SJCRH30 (cell line): ENCODE results near the gene PTGIR. TPM values are rescaled to one million over a fixed set of nuclear protein-coding genes. Genes with fewer than 3 reads are reported as not detected.

ENCODE experiments used
- DNase-seq, 2 experiments: peaks; one replicate each; pipeline ENCODE4 v3.0.0-alpha.2; 2015 to 2020
- H3K27ac ChIP-seq: fragments of 250-450 bp; sonication (Bioruptor Pico); 2 replicates; pipeline ENCODE4 v1.5.1; 2020; ENCODE audit warnings: mild to moderate bottlenecking, moderate library complexity
- H3K27me3 ChIP-seq: fragments of 250-450 bp; sonication (Bioruptor Pico); 2 replicates; pipeline ENCODE4 v1.5.1; 2020; ENCODE audit warnings: mild to moderate bottlenecking, moderate library complexity
- H3K36me3 ChIP-seq: fragments of 250-450 bp; sonication (Bioruptor Pico); 2 replicates; pipeline ENCODE4 v1.5.1; 2020; ENCODE audit warnings: mild to moderate bottlenecking, moderate library complexity
- H3K4me1 ChIP-seq: fragments of 250-450 bp; sonication (Bioruptor Pico); 2 replicates; pipeline ENCODE4 v1.5.1; 2020; ENCODE audit warnings: mild to moderate bottlenecking, moderate library complexity
- H3K4me3 ChIP-seq: fragments of 250-450 bp; sonication (Bioruptor Pico); 2 replicates; pipeline ENCODE4 v1.5.1; 2020; ENCODE audit warnings: mild to moderate bottlenecking, moderate library complexity
- H3K9me3 ChIP-seq: fragments of 250-450 bp; sonication (Bioruptor Pico); replicated peaks from 2 replicates; pipeline ENCODE4 v1.5.1; 2020; ENCODE audit warnings: mild to moderate bottlenecking, moderate library complexity
- total RNA-seq: library from RNA; depleted of rRNA; stranded (reverse); fragments of >200 nt; shearing (Covaris generic); gene quantifications from 2 replicates; pipeline ENCODE4 v1.2.3, GENCODE V29; 2014

Gene PTGIR
- total RNA-seq, 1 experiment from 2014 or later = not detected

DNA sequence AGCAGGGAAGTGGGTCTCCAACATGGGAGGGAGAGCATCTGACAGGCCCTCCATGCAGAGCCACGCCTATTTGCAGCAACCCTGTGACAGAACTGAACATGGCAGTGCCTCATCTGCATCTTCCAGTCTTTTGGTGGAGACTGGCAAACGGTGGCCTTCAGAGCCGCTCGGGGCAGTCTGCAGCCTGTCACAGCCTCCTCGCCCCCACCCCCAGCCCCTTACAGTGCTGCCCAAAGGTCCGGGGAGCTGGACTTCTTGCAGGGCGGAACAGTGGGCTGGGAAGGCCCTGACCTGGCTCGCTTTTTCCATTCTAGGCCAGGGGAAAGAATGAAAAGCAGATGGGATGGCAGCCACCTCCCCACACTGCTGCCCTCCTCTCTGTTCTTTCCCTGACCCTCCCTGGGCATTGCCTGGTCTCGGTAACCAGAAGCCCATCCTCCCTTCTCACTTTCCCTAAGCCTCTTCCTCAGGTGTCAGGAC lies 21.1 kb downstream of the PTGIR start:
- H3K4me3 ChIP-seq = no peak overlapping the region
- no peak for DNase-seq
- no peak overlapping the region for H3K27ac ChIP-seq
- peaks cover 27% of the 10 kb centered on the region for H3K36me3 ChIP-seq
- H3K27me3 ChIP-seq = no peaks in the 10 kb centered on the region
- no peaks in the 10 kb centered on the region for H3K4me1 ChIP-seq
- H3K9me3 ChIP-seq = 0 out of 2 replicates have a peak, but pooled peaks cover 3% of the 10 kb centered on the region

- H3K36me3 ChIP-seq = peaks cover 22% of the 10 kb centered on the region
- no peak for DNase-seq
These were observed 21.7 kb downstream of the PTGIR start for GRCh38 chr19:46603195-46603637.

DNA sequence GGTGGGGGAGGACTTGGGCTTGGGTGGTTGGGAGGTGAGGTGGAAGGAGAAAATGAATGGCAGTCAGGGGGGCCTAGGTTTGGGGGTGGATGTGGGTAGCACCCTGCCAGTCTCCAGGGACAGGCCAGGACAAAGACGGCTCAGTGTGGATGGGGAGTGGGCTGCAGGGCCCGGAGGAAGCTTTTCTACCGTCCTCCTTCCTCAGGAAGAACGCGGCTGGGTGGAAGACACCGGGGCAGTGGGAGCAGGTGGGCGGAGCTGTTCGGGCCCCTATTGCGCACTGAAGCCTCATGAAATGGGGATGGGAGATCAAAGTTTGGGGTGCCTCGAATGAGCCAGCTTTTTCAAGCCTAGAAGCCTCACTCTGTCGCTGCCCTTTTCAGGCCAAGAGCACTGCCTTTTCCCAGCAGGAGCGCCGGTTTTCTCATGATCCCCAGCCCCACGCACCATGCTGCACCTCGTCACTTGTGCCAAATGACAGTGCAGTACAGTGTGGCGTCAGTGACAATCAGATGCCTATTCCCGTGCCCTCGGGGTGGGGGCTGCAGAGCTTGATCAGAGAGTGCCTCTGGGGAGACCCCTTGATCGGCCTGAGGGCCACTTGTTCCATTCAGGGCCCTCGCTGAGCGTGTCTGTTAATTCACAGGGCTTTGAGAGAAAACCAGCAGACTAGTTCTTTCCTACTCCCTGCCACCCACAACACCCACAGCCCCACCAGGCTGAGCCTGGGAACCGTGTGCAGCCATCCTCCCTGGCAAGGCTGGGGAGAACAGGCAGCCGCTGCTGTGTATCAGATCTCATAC lies 22.3 kb downstream of the PTGIR start:
- Histone ChIP-seq H3K27ac (no peak overlapping the region), H3K4me3 (peak overlapping the region; percentile 98), H3K36me3 (peaks cover 15% of the 10 kb centered on the region), H3K9me3 (0 out of 2 replicates have a peak, but pooled peaks cover 7% of the 10 kb centered on the region), H3K4me1 (no peaks in the 10 kb centered on the region), H3K27me3 (no peaks in the 10 kb centered on the region)
- no peak for DNase-seq

More at GRCh38 chr19:46603195-46603637, 21.7 kb downstream of the PTGIR start:
- no peaks in the 10 kb centered on the region for H3K27me3 ChIP-seq
- H3K9me3 ChIP-seq = 0 out of 2 replicates have a peak, but pooled peaks cover 7% of the 10 kb centered on the region
- H3K27ac ChIP-seq = no peak overlapping the region
- no peaks in the 10 kb centered on the region for H3K4me1 ChIP-seq
- 0 out of 2 replicates have a peak overlapping the region, but pooled peaks have one; percentile 98 for H3K4me3 ChIP-seq

DNA sequence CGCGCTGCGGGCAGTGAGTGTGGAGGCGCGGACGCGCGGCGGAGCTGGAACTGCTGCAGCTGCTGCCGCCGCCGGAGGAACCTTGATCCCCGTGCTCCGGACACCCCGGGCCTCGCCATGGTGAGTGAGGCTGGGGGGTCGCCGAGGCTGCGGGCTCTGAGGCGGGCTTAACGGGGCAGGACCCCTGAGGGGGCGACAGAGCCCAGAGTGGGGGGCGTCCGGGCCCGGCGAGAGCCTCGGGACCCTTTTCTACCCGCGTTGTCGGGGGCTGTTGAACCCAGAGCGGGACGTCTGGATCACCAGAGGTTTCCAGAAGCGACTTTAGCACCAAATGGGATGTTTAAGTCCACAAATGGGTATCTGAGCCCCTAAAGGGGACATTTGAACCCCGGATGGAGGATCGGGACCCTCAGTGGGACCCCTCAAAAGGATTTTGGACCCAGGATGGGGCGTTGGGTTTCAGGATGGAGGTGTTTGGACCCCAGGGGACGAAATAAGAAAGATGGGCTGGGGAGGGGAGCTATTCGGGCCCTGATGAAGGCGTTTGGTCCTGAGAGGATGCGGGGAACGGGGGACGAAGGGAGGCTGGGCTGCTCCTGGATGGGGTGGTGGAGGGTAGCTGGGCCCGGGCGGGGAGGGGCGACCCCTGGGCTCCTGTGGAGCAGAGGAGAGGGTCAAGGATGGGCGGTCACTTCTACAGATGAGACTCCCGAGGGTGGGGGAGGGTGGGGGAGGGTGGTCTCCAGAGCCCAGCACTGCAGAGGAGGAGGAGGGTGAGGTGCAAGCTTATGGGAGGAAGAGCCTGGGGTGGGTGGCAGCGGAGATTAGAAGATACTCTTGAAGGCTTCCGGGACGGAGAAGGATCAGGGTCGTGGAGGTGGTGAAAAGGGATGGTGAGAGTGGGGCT lies 23.3 kb downstream of the PTGIR start, which contains the start of gene CALM3:
TSS of gene CALM3 (plus strand) at position 13 of the 907 bp plus-strand sequence. CDS start at position 118, 105 bp downstream.
- Histone ChIP-seq H3K27me3 (no peaks in the 10 kb centered on the region), H3K36me3 (peaks cover 9% of the 10 kb centered on the region), H3K27ac (peak within 1 kb of the TSS; percentile 99), H3K9me3 (0 out of 2 replicates have a peak, but pooled peaks cover 7% of the 10 kb centered on the region), H3K4me1 (no peaks in the 10 kb centered on the region), H3K4me3 (peak within 1 kb of the TSS; percentile 98)
- DNase-seq = peak in 1 of 2 experiments; percentile 37

DNA sequence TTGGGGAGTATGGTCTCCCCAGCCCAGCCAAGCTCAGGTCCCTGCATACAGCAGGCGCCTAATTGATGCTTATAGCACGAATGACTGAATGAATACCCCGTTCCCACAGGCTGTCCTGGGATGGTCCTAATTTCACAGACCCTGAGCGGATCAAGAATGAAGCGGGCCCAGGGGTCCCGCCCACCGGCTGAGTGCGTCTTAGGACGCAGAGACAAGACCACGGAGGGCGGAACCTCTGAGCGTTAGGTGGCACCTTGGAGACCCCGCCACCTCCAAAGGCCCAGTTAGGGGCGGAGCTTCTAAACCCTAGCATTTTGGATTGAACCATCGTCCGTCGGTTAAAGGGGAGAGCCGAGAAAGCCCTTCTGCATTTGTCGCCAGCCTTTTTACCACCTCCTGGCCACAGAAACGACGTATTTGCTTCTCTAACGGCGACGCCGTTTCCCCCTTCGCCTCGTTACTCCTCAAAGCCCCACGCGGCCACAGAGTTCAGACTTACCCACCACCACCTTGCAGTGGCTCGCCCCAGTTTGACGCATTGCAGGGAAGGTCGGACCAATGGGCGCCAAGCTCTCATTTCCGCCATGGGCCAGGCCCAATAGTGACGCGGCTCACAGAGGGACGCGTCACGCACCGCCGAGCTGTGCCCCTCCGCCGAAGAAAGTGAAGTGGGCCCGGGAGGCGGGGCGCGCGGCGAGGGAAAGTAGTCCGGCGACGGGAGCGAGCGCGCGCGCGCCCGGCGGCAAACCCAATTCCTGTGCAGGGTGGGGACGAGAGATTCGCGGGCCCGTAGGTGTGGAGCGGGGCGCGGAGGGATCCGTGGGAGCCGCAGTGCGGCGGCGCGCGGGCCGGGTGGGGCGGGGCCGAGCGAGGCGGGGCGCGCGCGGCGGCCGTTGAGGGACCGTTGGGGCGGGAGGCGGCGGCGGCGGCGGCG lies 24.2 kb downstream of the PTGIR start:
- Histone ChIP-seq H3K4me3 (peak overlapping the region; percentile 98), H3K27ac (peak overlapping the region; percentile 99), H3K27me3 (no peaks in the 10 kb centered on the region), H3K9me3 (0 out of 2 replicates have a peak, but pooled peaks cover 7% of the 10 kb centered on the region), H3K4me1 (no peaks in the 10 kb centered on the region), H3K36me3 (no peaks in the 10 kb centered on the region; the same call in 1 of the 2 replicates)
- peak; percentile 96 to 97 for DNase-seq

GRCh38 chr19:46599716-46600373 lies 25.0 kb downstream of the PTGIR start:
- DNase-seq = no peak
- H3K36me3 ChIP-seq = no peaks in the 10 kb centered on the region
- H3K4me1 ChIP-seq = no peaks in the 10 kb centered on the region
- H3K9me3 ChIP-seq = 0 out of 2 replicates have a peak, but pooled peaks cover 7% of the 10 kb centered on the region
- H3K4me3 ChIP-seq = peak overlapping the region; percentile 98
- H3K27me3 ChIP-seq = no peaks in the 10 kb centered on the region
- no peak overlapping the region for H3K27ac ChIP-seq

DNA sequence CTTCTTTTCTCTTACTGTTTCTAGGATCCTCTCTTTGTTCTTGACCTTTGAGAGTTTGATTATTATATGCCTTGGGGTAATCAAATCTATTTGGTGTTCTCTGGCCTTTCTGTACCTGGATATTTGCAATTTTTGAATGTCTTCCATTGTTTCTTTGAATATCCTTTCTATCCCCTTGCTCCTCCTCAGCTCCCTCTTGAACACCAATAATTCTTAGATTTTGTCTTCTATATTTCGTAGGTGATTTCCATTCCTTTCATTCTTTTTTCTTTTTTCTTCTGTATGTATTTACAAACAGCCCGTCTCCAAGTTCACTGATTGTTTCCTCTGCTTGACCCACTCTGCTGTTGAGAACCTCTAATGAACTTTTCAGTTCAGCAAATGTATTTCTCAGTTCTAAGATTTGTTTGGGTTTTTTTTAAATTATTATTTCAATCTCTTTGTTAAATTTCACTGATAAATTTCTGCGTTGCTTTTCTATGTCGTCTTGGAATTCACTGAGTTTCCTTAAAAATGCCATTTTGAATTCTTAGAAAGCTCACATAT lies 26.4 kb downstream of the PTGIR start:
- Histone ChIP-seq H3K27me3 (no peaks in the 10 kb centered on the region), H3K4me1 (no peaks in the 10 kb centered on the region), H3K9me3 (0 out of 2 replicates have a peak, but pooled peaks cover 7% of the 10 kb centered on the region), H3K27ac (no peak overlapping the region), H3K4me3 (no peak overlapping the region), H3K36me3 (no peaks in the 10 kb centered on the region)
- no peak for DNase-seq

DNA sequence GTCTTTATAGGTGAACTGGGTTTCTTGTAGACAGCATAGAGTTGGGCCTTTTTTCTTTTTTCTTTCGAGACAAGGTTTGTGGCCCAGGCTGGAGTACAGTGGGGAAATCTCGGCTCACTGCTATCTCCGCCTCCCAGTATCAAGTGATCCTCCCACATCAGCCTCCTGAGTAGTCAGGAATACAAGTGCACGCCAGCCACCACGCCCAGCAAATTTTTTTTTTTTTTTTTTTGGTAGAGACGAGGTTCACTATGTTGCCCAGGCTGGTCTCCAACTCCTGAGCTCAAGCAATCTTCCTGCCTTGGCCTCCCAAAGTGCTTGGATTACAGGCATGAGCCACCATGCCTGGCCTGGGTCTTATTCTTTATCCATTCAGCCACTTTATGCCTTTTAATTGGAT lies 28.9 kb downstream of the PTGIR start:
- Histone ChIP-seq H3K4me1 (no peaks in the 10 kb centered on the region), H3K27me3 (no peaks in the 10 kb centered on the region), H3K9me3 (0 out of 2 replicates have a peak, but pooled peaks cover 7% of the 10 kb centered on the region), H3K36me3 (no peaks in the 10 kb centered on the region), H3K27ac (no peak overlapping the region), H3K4me3 (no peak overlapping the region)
- no peak for DNase-seq

- Histone ChIP-seq H3K9me3 (no peaks in the 10 kb centered on the region), H3K27me3 (no peaks in the 10 kb centered on the region), H3K36me3 (no peaks in the 10 kb centered on the region), H3K4me3 (no peak overlapping the region), H3K27ac (no peak overlapping the region), H3K4me1 (no peaks in the 10 kb centered on the region)
- no peak for DNase-seq
These were observed 33.0 kb downstream of the PTGIR start for GRCh38 chr19:46591870-46592269.

- Histone ChIP-seq H3K36me3 (no peaks in the 10 kb centered on the region), H3K27me3 (no peaks in the 10 kb centered on the region), H3K9me3 (no peaks in the 10 kb centered on the region), H3K27ac (no peak overlapping the region), H3K4me3 (no peak overlapping the region), H3K4me1 (no peaks in the 10 kb centered on the region)
- DNase-seq = no peak
These were observed 33.6 kb downstream of the PTGIR start for GRCh38 chr19:46591254-46591653.

GRCh38 chr19:46587861-46588260 lies 37.0 kb downstream of the PTGIR start:
- no peak for DNase-seq
- no peaks in the 10 kb centered on the region; the same call in 1 of the 2 replicates for H3K9me3 ChIP-seq
- H3K27me3 ChIP-seq = no peaks in the 10 kb centered on the region
- no peaks in the 10 kb centered on the region for H3K4me1 ChIP-seq
- no peak overlapping the region for H3K27ac ChIP-seq
- no peak overlapping the region for H3K4me3 ChIP-seq
- no peaks in the 10 kb centered on the region for H3K36me3 ChIP-seq

GRCh38 chr19:46586294-46586693 lies 38.6 kb downstream of the PTGIR start:
- DNase-seq = no peak
- Histone ChIP-seq H3K4me3 (no peak overlapping the region), H3K27me3 (no peaks in the 10 kb centered on the region), H3K9me3 (no peaks in the 10 kb centered on the region; the same call in 1 of the 2 replicates), H3K27ac (no peak overlapping the region), H3K36me3 (no peaks in the 10 kb centered on the region), H3K4me1 (no peaks in the 10 kb centered on the region)

DNA sequence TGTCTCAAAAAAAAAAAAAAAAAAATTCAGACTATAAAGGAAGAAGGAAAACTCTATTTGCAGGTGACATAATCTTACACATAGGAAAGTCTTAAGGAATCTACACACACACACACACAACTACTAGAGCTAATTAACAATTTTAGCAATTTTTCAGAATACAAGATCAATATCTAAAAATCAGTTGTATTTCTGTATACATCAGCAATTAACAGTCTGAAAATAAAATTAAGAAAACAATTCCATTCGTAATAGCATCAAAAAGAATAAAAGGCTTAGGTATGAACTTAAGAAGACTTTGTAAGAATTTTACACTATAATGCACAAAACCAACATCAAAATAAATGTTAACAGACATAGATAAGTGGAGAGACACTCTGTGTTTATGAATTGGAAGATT lies 39.4 kb downstream of the PTGIR start:
- no peak overlapping the region for H3K27ac ChIP-seq
- H3K36me3 ChIP-seq = no peaks in the 10 kb centered on the region
- no peak overlapping the region for H3K4me3 ChIP-seq
- H3K4me1 ChIP-seq = no peaks in the 10 kb centered on the region
- no peaks in the 10 kb centered on the region for H3K27me3 ChIP-seq
- H3K9me3 ChIP-seq = no peaks in the 10 kb centered on the region; the same call in 1 of the 2 replicates
- no peak for DNase-seq
